Upper lobe of right lung (tissue), 1 donor: Measurements from ENCODE around the gene SLC26A9. TPM values are rescaled to one million over a fixed set of nuclear protein-coding genes. Genes with fewer than 3 reads are reported as not detected.
"Not testable (repeated sequence)": the region's sequence is repeated elsewhere in the genome, so short reads cannot be mapped to it uniquely, and the experiment has no call there.

ENCODE experiments used
- ATAC-seq: fragments of 200-7000 bp; cut with Tn5 transposase; one replicate; pipeline ENCODE4 v1.9.1; 2020; ENCODE audit warnings: mild to moderate bottlenecking, moderate library complexity
- DNase-seq: peaks from one replicate; pipeline ENCODE4 v3.0.0-alpha.2; 2020
- H3K27ac ChIP-seq: fragments of 200-600 bp; one replicate; pipeline ENCODE4 v1.8.0; 2022
- H3K27me3 ChIP-seq: fragments of 200-600 bp; one replicate; pipeline ENCODE4 v1.8.0; 2022; ENCODE audit warnings: mild to moderate bottlenecking
- H3K36me3 ChIP-seq: fragments of 200-600 bp; one replicate; pipeline ENCODE4 v1.8.0; 2022
- H3K4me1 ChIP-seq: fragments of 200-600 bp; one replicate; pipeline ENCODE4 v1.8.0; 2022
- H3K4me3 ChIP-seq: fragments of 200-600 bp; one replicate; pipeline ENCODE4 v1.8.0; 2022; ENCODE audit warnings: mild to moderate bottlenecking
- H3K9me3 ChIP-seq: fragments of 200-600 bp; one replicate; pipeline ENCODE4 v1.8.0; 2022
- CTCF ChIP-seq: fragments of 200-600 bp; IDR thresholded peaks from one replicate; pipeline ENCODE4 v1.8.0; 2022; ENCODE audit warnings: antibody characterized with exemption
- intact Hi-C: fragments of 100-400 bp; cut with DNase I; formaldehyde crosslinking; loops from one replicate; pipeline ENCODE4 v1.11.0; 2022
- total RNA-seq: library from RNA; stranded (reverse); fragmentation: NEBNext Ultra II Directional; extraction: Animal tissue kit (Norgen Biotek cat#: 25700); gene quantifications from one replicate; pipeline ENCODE4 v1.2.1, GENCODE V29; 2021
- donor health status: DM: no; HTN: yes; CAD: no; lungs with severe emphysema.

Gene SLC26A9
- total RNA-seq, 1 donor from 2014 or later: 21.7 TPM

DNA sequence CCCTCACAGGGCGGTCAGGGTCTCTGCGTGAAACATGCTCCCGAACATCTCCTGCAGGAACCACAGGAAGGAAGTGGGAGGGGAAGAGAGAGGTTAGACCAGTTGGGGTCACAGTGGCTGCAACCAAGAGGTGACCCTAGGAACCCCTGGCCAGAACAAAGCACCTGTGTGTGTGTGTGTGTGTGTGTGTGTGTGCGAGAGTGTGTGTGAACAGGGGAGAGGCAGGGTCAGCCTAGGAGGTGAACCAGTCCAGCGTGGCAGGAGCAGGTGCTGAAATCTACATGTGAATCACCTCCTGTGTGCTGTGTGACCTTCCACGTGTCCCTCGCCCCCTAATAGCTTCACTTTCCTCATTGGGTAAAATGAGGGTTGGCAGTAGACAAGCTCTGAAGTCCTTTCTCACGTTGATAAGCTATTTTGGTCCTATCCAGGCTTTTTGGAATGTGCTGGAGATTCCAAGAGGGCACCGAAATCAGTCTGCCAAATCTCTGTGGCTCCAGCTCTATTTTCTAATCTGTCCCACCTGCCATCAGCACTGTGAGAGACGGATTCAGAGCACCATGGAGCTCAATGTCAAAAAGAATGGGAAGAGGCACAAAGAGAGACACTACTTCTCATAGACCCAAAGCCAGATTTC lies 27.8 kb downstream of the SLC26A9 start:
- intact Hi-C loops: loop anchor here (5.0 to 10.0 kb wide), 2 partner anchors 62 to 121 kb away; no protein-coding TSS in a partner anchor

DNA sequence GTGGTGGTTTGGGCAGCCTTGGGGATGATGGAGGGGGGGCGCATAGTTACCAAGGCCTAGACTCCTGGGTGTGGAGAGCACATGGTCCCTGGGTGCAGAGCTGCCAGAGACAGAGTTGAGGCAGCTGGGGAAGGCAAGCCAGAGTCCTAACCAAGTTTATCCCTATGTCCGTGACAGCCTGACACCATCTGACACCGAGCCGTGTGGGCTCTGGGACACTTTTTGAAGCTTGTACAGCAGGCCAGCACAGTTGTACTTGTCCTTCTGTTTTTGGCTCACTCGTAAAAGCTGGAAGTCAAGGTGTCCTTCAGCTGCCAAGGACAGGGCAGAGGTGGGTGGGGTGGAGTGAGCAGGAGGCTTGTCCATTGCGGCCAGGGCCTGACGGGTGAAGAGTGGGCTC lies 28.5 kb downstream of the SLC26A9 start:
- Histone ChIP-seq H3K27me3 (no peaks in the 10 kb centered on the region), H3K4me1 (peaks cover 21% of the 10 kb centered on the region), H3K36me3 (no peaks in the 10 kb centered on the region), H3K9me3 (no peaks in the 10 kb centered on the region), H3K27ac (no peak overlapping the region), H3K4me3 (no peak overlapping the region)
- ATAC-seq (no peak), DNase-seq (no peak)
- intact Hi-C loops: loop anchor here (5.0 to 10.0 kb wide), 2 partner anchors 63 to 120 kb away; no protein-coding TSS in a partner anchor
- TF ChIP-seq CTCF: no peak

More for the DNA sequence above, 27.8 kb downstream of the SLC26A9 start:
- Histone ChIP-seq H3K36me3 (no peaks in the 10 kb centered on the region), H3K4me1 (peaks cover 25% of the 10 kb centered on the region), H3K27ac (no peak overlapping the region), H3K27me3 (no peaks in the 10 kb centered on the region), H3K4me3 (no peak overlapping the region), H3K9me3 (no peaks in the 10 kb centered on the region)
- TF ChIP-seq CTCF: no peak
- ATAC-seq (no peak), DNase-seq (no peak)

DNA sequence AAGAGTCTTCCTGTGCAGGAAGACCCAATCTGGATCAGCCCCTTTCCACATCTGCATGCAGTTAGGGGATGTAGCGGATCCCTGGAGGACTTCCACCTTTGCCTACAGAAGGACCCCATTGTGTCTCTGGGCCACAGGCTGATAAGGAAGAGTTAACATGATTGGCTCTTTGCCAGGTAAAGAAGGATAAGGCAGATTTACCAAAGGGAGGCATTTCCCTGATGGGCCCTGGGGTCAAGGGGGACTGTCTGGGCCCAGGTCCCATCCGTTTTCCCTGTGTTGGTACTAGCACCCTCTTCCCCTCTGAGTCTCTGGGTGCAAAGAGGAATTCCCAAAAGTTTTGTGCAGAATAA lies 29.1 kb downstream of the SLC26A9 start:
- Histone ChIP-seq H3K9me3 (no peaks in the 10 kb centered on the region), H3K27ac (no peak overlapping the region)

GRCh38 chr1:205913451-205914154 lies 29.7 kb downstream of the SLC26A9 start:
- H3K27me3 ChIP-seq: no peaks in the 10 kb centered on the region
- no peaks in the 10 kb centered on the region for H3K36me3 ChIP-seq
- H3K9me3 ChIP-seq: no peaks in the 10 kb centered on the region
- H3K27ac ChIP-seq: no peak overlapping the region
- H3K4me1 ChIP-seq: peaks cover 15% of the 10 kb centered on the region
- no peak for TF ChIP-seq CTCF
- no peak overlapping the region for H3K4me3 ChIP-seq
- DNase-seq (peak; percentile 78), ATAC-seq (peak; percentile 77)
- intact Hi-C loops: loop anchor here (10.0 kb wide), 1 partner anchor 119 kb away; no protein-coding TSS in a partner anchor

More for the DNA sequence above, 29.1 kb downstream of the SLC26A9 start:
- no peak for TF ChIP-seq CTCF
- Histone ChIP-seq H3K4me1 (peaks cover 15% of the 10 kb centered on the region), H3K36me3 (no peaks in the 10 kb centered on the region), H3K27me3 (no peaks in the 10 kb centered on the region), H3K4me3 (no peak overlapping the region)
- DNase-seq: no peak
- intact Hi-C loops: loop anchor here (10.0 kb wide), 1 partner anchor 119 kb away; no protein-coding TSS in a partner anchor
- ATAC-seq: no peak

- intact Hi-C loops: no loop called here
- peak; percentile 56 for TF ChIP-seq CTCF
- Histone ChIP-seq H3K27me3 (no peaks in the 10 kb centered on the region), H3K4me1 (no peaks in the 10 kb centered on the region), H3K9me3 (no peaks in the 10 kb centered on the region), H3K36me3 (no peaks in the 10 kb centered on the region), H3K27ac (no peak overlapping the region), H3K4me3 (no peak overlapping the region)
- ATAC-seq (peak; percentile 76), DNase-seq (no peak)
Measured at GRCh38 chr1:205907794-205908193, 35.5 kb downstream of the SLC26A9 start.

DNA sequence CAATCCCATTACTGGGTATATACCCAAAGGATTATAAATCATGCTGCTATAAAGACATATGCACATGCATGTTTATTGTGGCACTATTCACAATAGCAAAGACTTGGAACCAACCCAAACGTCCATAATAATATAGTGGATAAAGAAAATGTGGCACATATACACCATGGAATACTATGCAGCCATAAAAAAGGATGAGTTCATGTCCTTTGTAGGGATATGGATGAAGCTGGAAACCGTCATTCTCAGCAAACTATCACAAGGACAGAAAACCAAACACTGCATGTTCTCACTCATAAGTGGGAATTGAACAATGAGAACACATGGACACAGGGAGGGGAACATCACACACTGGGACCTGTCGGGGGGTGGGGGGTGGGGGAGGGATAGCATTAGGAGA lies 38.2 kb downstream of the SLC26A9 start:
- not testable (repeated sequence) for DNase-seq

More for the DNA sequence above, 38.2 kb downstream of the SLC26A9 start:
- H3K9me3 ChIP-seq, H3K4me1 ChIP-seq, H3K27ac ChIP-seq, H3K36me3 ChIP-seq, H3K27me3 ChIP-seq, H3K4me3 ChIP-seq, intact Hi-C loops, ATAC-seq: not testable (repeated sequence)
